ENCODE measurements around the gene TM7SF2. TPM values are rescaled to one million over a fixed set of nuclear protein-coding genes. Genes with fewer than 3 reads are reported as not detected.

Gene TM7SF2
- total and polyA plus RNA-seq, 2 of the 13 experiments (the other 11 are each of a cell fraction or from before 2014, with no cell fraction given) = 56.0 to 66.9 TPM

GRCh38 chr11:65110354-65110861, 1.3 kb upstream of the TM7SF2 start:
- ATAC-seq = peak; percentile 24
- CTCF ChIA-PET (ENCODE audit: low intra/inter-chr PET ratio, low total read pairs) = interaction anchor here (0.6 to 1.5 kb wide), 3 partner anchors 70 to 143 kb away, joined by 3 to 9 read pairs (median 4); partner anchors contain the start of gene ARL2
- H3K36me3 ChIP-seq (replicated peaks in 1 of 2; ENCODE audit: control insufficient read depth in 1 of 2, insufficient read depth in 2 of 2, low read length in 2 of 2) = peaks cover 6 to 21% of the 10 kb centered on the region in 2 experiments; a peak in 4 of 5 replicates
- intact Hi-C loops (cut with micrococcal nuclease; ENCODE audit: unreplicated experiment) (loop anchor here (2.0 kb wide), 1 partner anchor 14 kb away; the partner anchor contains the start of gene VPS51), in situ Hi-C loops (cut with HindIII; ENCODE audit: extremely low pct_ligation_motif_present, low pct_unique_long_range_greater_than_20kb) (loop anchor here (5.0 kb wide), 1 partner anchor 72 kb away; the partner anchor contains the start of gene CAPN1)
- H3K4me2 ChIP-seq (ENCODE audit: low read depth, low read length) = peak overlapping the region; percentile 82
- BruUV-seq (replicated peaks) = no TSS peak
- H3K4me3 ChIP-seq (replicated peaks in 1 of 3; ENCODE audit: insufficient read depth in 1 of 3, low read depth in 2 of 3, low read length in 3 of 3) = peak overlapping the region; percentile 22 to 95 (median 40)
- H3K27me3 ChIP-seq (ENCODE audit: control insufficient read depth in 1 of 2, insufficient read depth in 2 of 2, low read length in 2 of 2) = no peaks in the 10 kb centered on the region
- DNase-seq (ENCODE audit: low spot score) = peak; percentile 68
- peaks cover 24% of the 10 kb centered on the region for H3K4me1 ChIP-seq (ENCODE audit: insufficient read depth, low read length)
- peak overlapping the region; percentile 60 for H3K27ac ChIP-seq (ENCODE audit: extremely low read length, insufficient read depth, low read length)
- POLR2A ChIA-PET = interaction anchor here (0.8 to 5.0 kb wide), 18 partner anchors 9 to 332 kb away, joined by 3 to 86 read pairs (median 8); partner anchors contain the start of genes BATF2, CAPN1, DPF2 and FAU
- peaks cover 7% of the 10 kb centered on the region for H3K79me2 ChIP-seq (ENCODE audit: insufficient read depth, low read length)
- H3K9me3 ChIP-seq (ENCODE audit: low read length) = no peaks in the 10 kb centered on the region
- peak overlapping the region; percentile 45; the same call in 1 of the 2 replicates for H3K9ac ChIP-seq (ENCODE audit: insufficient read depth, low read depth, low read length)
- 0% methylated on average over 7 of the region's 18 CpGs for WGBS (ENCODE audit: low lambda C conversion rate)
- no peak overlapping the region for H2AFZ ChIP-seq (ENCODE audit: low read length)
- no peaks in the 10 kb centered on the region for H4K20me1 ChIP-seq (ENCODE audit: insufficient read depth, low read length)
- peak; percentile 74 for FAIRE-seq
- no peak for TF ChIP-seq ZNF256 (CRISPR knock-in tag; conservative IDR thresholded peaks at IDR 0.05)
- TF ChIP-seq HNF4A (CRISPR knock-in tag; IDR thresholded peaks at IDR 0.05) = peak; percentile 34; the same call in 1 of the 2 replicates
- TF ChIP-seq THAP11 (CRISPR knock-in tag; IDR thresholded peaks at IDR 0.05) = peak; percentile 36; the same call in 1 of the 2 replicates
- no peak for TF ChIP-seq ZBTB39 (CRISPR knock-in tag; IDR thresholded peaks at IDR 0.05)
- TF ChIP-seq POGK (CRISPR knock-in tag; conservative IDR thresholded peaks at IDR 0.05) = no peak
- 0 out of 2 replicates have a peak, but pooled peaks have one; percentile 19 for TF ChIP-seq GMEB1 (CRISPR knock-in tag; IDR thresholded peaks at IDR 0.05; ENCODE audit: borderline replicate concordance)
- TF ChIP-seq SIN3B (IDR thresholded peaks at IDR 0.05; ENCODE audit: low read length) = 0 out of 2 replicates have a peak, but pooled peaks have one; percentile 15
- TF ChIP-seq CSRNP2 (CRISPR knock-in tag; conservative IDR thresholded peaks at IDR 0.05; ENCODE audit: low read depth) = no peak
- TF ChIP-seq ZNF501 (CRISPR knock-in tag; IDR thresholded peaks at IDR 0.05) = peak; percentile 48; the same call in 1 of the 2 replicates
- no peak for TF ChIP-seq ZNF83 (CRISPR knock-in tag; IDR thresholded peaks at IDR 0.05; ENCODE audit: borderline replicate concordance)
- 0 out of 2 replicates have a peak, but pooled peaks have one; percentile 17 for TF ChIP-seq ZNF331 (CRISPR knock-in tag; IDR thresholded peaks at IDR 0.05)
- TF ChIP-seq CREB3 (CRISPR knock-in tag; IDR thresholded peaks at IDR 0.05) = no peak
- no peak for TF ChIP-seq ARID3A (IDR thresholded peaks at IDR 0.05; ENCODE audit: low read depth, low read length)

Measured in HepG2 (cell line).